Right lobe of liver (tissue), 6 donors: ENCODE measurements around the gene PDZD7. TPM values are rescaled to one million over a fixed set of nuclear protein-coding genes. Genes with fewer than 3 reads are reported as not detected.

ENCODE experiments used
- ATAC-seq, 4 donors: fragments of 200-7000 bp; cut with Tn5 transposase; one replicate each; pipeline ENCODE4 v1.9.1; 2020; ENCODE audit warnings: mild to moderate bottlenecking in 4 of 4, moderate library complexity in 4 of 4
- DNase-seq, 3 donors: peaks; one replicate each; pipeline ENCODE4 v3.0.0-alpha.2; 2020
- H3K27ac ChIP-seq, 3 donors: fragments of 200-600 bp; one replicate each; pipeline ENCODE4 v1.8.0; 2022
- H3K27me3 ChIP-seq, 2 donors: fragments of 200-600 bp; one replicate each; pipeline ENCODE4 v1.8.0; 2022
- H3K36me3 ChIP-seq, 4 donors: fragments of 200-600 bp; sonication (generic) in 1 of 4; one replicate each; pipeline versions ENCODE4 v1.5.1 to v1.8.0; 2017 to 2022; ENCODE audit warnings: control low read depth in 1 of 4
- H3K4me1 ChIP-seq, 4 donors: fragments of 200-600 bp; sonication (generic) in 1 of 4; one replicate each; pipeline versions ENCODE4 v1.5.1 to v1.8.0; 2017 to 2022; ENCODE audit warnings: control low read depth in 1 of 4
- H3K4me3 ChIP-seq, 3 donors: fragments of 200-600 bp; one replicate each; pipeline ENCODE4 v1.8.0; 2022
- H3K9me3 ChIP-seq, 4 donors: fragments of 200-600 bp; sonication (generic) in 1 of 4; one replicate each; pipeline versions ENCODE4 v1.5.1 to v1.8.0; 2017 to 2022; ENCODE audit warnings: control low read depth in 1 of 4
- CTCF ChIP-seq, 4 donors: fragments of 200-600 bp in 3 of 4; fragments of 450-650 bp in 1 of 4; IDR thresholded peaks; one replicate each; pipeline versions ENCODE4 v1.5.1 to v1.8.0; 2016 to 2022; ENCODE audit warnings: antibody characterized with exemption in 4 of 4, mild to moderate bottlenecking in 2 of 4
- POLR2A ChIP-seq: fragments of 450-650 bp; IDR thresholded peaks from one replicate; pipeline ENCODE4 v1.6.1; 2017; ENCODE audit warnings: antibody characterized with exemption, mild to moderate bottlenecking
- WGBS: methylation state at CpG from one replicate; pipeline ENCODE4 v1.1.6; 2018; ENCODE audit warnings: low coverage, low lambda C conversion rate; ENCODE audit not compliant: insufficient coverage; ENCODE audit errors: missing lambda C conversion rate; 5-methylcytosine and 5-hydroxymethylcytosine counted together
- intact Hi-C, 2 donors: fragments of 100-400 bp; cut with DNase I; formaldehyde crosslinking; loops; one replicate each; pipeline versions ENCODE4 v1.11.2 to v1.14.1; 2022
- total RNA-seq, 6 experiments: library from RNA; depleted of rRNA in 2 of 6; stranded (reverse); fragments of >200 nt in 2 of 6; fragmentation: NEBNext Ultra II Directional in 3 of 6; extraction: Animal tissue kit (Norgen Biotek cat#: 25700) in 3 of 6; gene quantifications; one replicate each; pipeline versions ENCODE4 v1.1.0 to v1.2.4, GENCODE V29; 2016 to 2023
- donor health status: DM: no; HTN: yes; CAD: no.
- donor health status: DM: no; HTN: no; CAD: no.
- donor health status: DM: no; HTN: no; CAD: no.
- donor health status: DM: no; HTN: yes; CAD: no.
- donor health status: DM: no; HTN: yes; CAD: no.

PDZD7 gene
- total RNA-seq, 6 experiments from 2014 or later, result 0.15 to 0.50 (median 0.20) TPM; not detected in 1

GRCh38 chr10:100988166-100988565, 42.8 kb downstream of the PDZD7 start:
- intact Hi-C loops, result no loop called here
- TF ChIP-seq POLR2A, result no peak
- no peak for TF ChIP-seq CTCF (IDR thresholded peaks at IDR 0.05)
- DNase-seq, result no peak
- Histone ChIP-seq H3K36me3 (peaks cover 0 to 21% (median 6%) of the 10 kb centered on the region in 4 donors), H3K9me3 (no peaks in the 10 kb centered on the region), H3K4me1 (peaks cover 0 to 29% (median 9%) of the 10 kb centered on the region in 4 donors), H3K4me3 (peak overlapping the region; percentile 64 to 96 (median 87)), H3K27ac (no peak overlapping the region), H3K27me3 (no peaks in the 10 kb centered on the region)
- ATAC-seq, result no peak
- WGBS, result no CpG with 5 or more reads among the region's 10 CpGs

DNA sequence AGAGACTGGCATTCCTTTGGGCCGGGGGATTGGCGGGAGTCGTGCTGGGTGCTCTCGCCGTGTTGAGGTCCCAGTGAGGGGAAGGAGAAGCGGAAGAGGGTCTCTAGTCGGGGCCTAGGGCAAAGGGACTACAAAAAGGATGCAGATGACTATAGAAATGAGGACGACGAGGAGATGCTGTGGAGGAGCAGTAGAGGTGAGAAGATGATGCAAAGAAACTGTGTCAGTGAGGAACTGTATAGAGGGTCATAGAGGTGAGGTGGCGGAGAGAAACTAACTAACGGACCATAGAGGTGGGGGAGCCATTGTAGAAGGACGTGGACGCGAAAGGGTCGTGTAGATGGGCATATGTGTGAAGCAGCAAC, 43.3 kb downstream of the PDZD7 start:
- H3K4me3 ChIP-seq, result peak overlapping the region; percentile 64 to 96 (median 87)
- TF ChIP-seq POLR2A (no peak), CTCF (IDR thresholded peaks at IDR 0.05) (no peak)
- peaks cover 0 to 29% (median 9%) of the 10 kb centered on the region in 4 donors for H3K4me1 ChIP-seq
- WGBS, result 2% methylated on average over 15 of the region's 15 CpGs
- DNase-seq, result no peak
- H3K9me3 ChIP-seq, result no peaks in the 10 kb centered on the region
- H3K27ac ChIP-seq, result peak overlapping the region in 2 of 3 donors; percentile 58 to 78
- H3K27me3 ChIP-seq, result no peaks in the 10 kb centered on the region
- ATAC-seq, result no peak
- H3K36me3 ChIP-seq, result peaks cover 0 to 25% (median 6%) of the 10 kb centered on the region in 4 donors
- intact Hi-C loops, result no loop called here

- WGBS, result under 1% methylated on average over 31 of the region's 75 CpGs
- intact Hi-C loops, result no loop called here
- peak within 1 kb of the TSS; percentile 64 to 96 (median 87) for H3K4me3 ChIP-seq
- H3K36me3 ChIP-seq, result peaks cover 0 to 30% (median 6%) of the 10 kb centered on the region in 4 donors
- H3K9me3 ChIP-seq, result no peaks in the 10 kb centered on the region
- DNase-seq (peak; percentile 83 to 90 (median 87)), ATAC-seq (peak; percentile 83 to 89 (median 83))
- peaks cover 0 to 29% (median 9%) of the 10 kb centered on the region in 4 donors for H3K4me1 ChIP-seq
- TF ChIP-seq CTCF (IDR thresholded peaks at IDR 0.05), result no peak
- peak; percentile 33 for TF ChIP-seq POLR2A
- no peaks in the 10 kb centered on the region for H3K27me3 ChIP-seq
- peak within 1 kb of the TSS; percentile 52 to 78 (median 58) for H3K27ac ChIP-seq
Observed at GRCh38 chr10:100986952-100987684, 43.8 kb downstream of the PDZD7 start, which contains the start of the genes MRPL43 and TWNK. Gene MRPL43 (minus strand): TSS chr10:100987497. CDS start chr10:100987443, 54 bp downstream. Gene TWNK (plus strand): TSS chr10:100987543. CDS start chr10:100988211, 668 bp downstream.

GRCh38 chr10:100986623-100986951, 44.3 kb downstream of the PDZD7 start:
- H3K36me3 ChIP-seq, result peaks cover 0 to 36% (median 6%) of the 10 kb centered on the region in 4 donors
- H3K27me3 ChIP-seq, result no peaks in the 10 kb centered on the region
- peak overlapping the region; percentile 64 to 96 (median 87) for H3K4me3 ChIP-seq
- no peak for DNase-seq
- H3K4me1 ChIP-seq, result peaks cover 0 to 29% (median 9%) of the 10 kb centered on the region in 4 donors
- intact Hi-C loops, result no loop called here
- H3K9me3 ChIP-seq, result no peaks in the 10 kb centered on the region
- peak in 1 of 4 donors; percentile 22 for ATAC-seq
- WGBS, result 15% methylated on average over 8 of the region's 17 CpGs
- peak overlapping the region in 1 of 3 donors; percentile 78 for H3K27ac ChIP-seq
- no peak for TF ChIP-seq POLR2A
- TF ChIP-seq CTCF (IDR thresholded peaks at IDR 0.05), result no peak
